H9 (cell line): ENCODE results near the gene FBXO17. TPM values are rescaled to one million over a fixed set of nuclear protein-coding genes. Genes with fewer than 3 reads are reported as not detected.

Source experiments
- DNase-seq: peaks from one replicate; pipeline ENCODE4 v3.0.0-alpha.2; 2017
- H2AFZ ChIP-seq: one replicate; pipeline ENCODE4 v1.6.1; 2013; ENCODE audit warnings: mild to moderate bottlenecking, low read length, control low read depth, moderate library complexity
- H2AK5ac ChIP-seq: 2 replicates; pipeline ENCODE4 v1.6.1; 2013; ENCODE audit warnings: low read length, control low read depth, mixed read lengths; ENCODE audit not compliant: insufficient read length
- H2BK120ac ChIP-seq: one replicate; pipeline ENCODE4 v1.6.1; 2013; ENCODE audit warnings: low read depth, mild to moderate bottlenecking, low read length, control low read depth, inconsistent platforms; ENCODE audit not compliant: poor library complexity, severe bottlenecking
- H2BK12ac ChIP-seq: 2 replicates; pipeline ENCODE4 v1.6.1; 2013; ENCODE audit warnings: low read length, control low read depth, mixed read lengths, low read depth; ENCODE audit not compliant: insufficient read length
- H2BK15ac ChIP-seq: 2 replicates; pipeline ENCODE4 v1.6.1; 2013; ENCODE audit warnings: low read depth, low read length, control low read depth
- H2BK20ac ChIP-seq: one replicate; pipeline ENCODE4 v1.6.1; 2013; ENCODE audit warnings: low read depth, mild to moderate bottlenecking, low read length, control low read depth, inconsistent platforms; ENCODE audit not compliant: poor library complexity, severe bottlenecking
- H2BK5ac ChIP-seq: 2 replicates; pipeline ENCODE4 v1.6.1; 2013; ENCODE audit warnings: low read length, control low read depth, mixed read lengths; ENCODE audit not compliant: insufficient read length
- H3K14ac ChIP-seq: 2 replicates; pipeline ENCODE4 v1.6.1; 2013; ENCODE audit warnings: low read length, control low read depth; ENCODE audit not compliant: insufficient read depth
- H3K18ac ChIP-seq: 2 replicates; pipeline ENCODE4 v1.6.1; 2013; ENCODE audit warnings: low read depth, mild to moderate bottlenecking, mixed read lengths, low read length, control low read depth; ENCODE audit not compliant: insufficient read length
- H3K23ac ChIP-seq: 2 replicates; pipeline ENCODE4 v1.6.1; 2013; ENCODE audit warnings: low read length, control low read depth, mixed read lengths, low read depth; ENCODE audit not compliant: insufficient read length
- H3K23me2 ChIP-seq: 2 replicates; pipeline ENCODE4 v1.6.1; 2013; ENCODE audit warnings: low read depth, mild to moderate bottlenecking, mixed read lengths, low read length, control low read depth; ENCODE audit not compliant: insufficient read length, poor library complexity, severe bottlenecking
- H3K27ac ChIP-seq: 2 replicates; pipeline ENCODE4 v1.5.1; 2013; ENCODE audit warnings: low read length, control low read depth, mixed read lengths, low read depth; ENCODE audit not compliant: insufficient read length
- H3K27me3 ChIP-seq: 2 replicates; pipeline ENCODE4 v1.6.1; 2013; ENCODE audit warnings: low read length, control low read depth, inconsistent platforms; ENCODE audit not compliant: insufficient read depth
- H3K4ac ChIP-seq: 2 replicates; pipeline ENCODE4 v1.6.1; 2013; ENCODE audit warnings: low read depth, mild to moderate bottlenecking, control low read depth, inconsistent platforms, low read length, moderate library complexity
- H3K4me1 ChIP-seq: 2 replicates; pipeline ENCODE4 v1.6.1; 2013; ENCODE audit warnings: low read length, control low read depth, inconsistent platforms; ENCODE audit not compliant: insufficient read depth
- H3K4me2 ChIP-seq: 2 replicates; pipeline ENCODE4 v1.6.1; 2013; ENCODE audit warnings: low read length, control low read depth, mixed read lengths; ENCODE audit not compliant: insufficient read length, insufficient read depth
- H3K56ac ChIP-seq: 2 replicates; pipeline ENCODE4 v1.6.1; 2013; ENCODE audit warnings: low read depth, mild to moderate bottlenecking, mixed read lengths, low read length, control low read depth; ENCODE audit not compliant: insufficient read length
- H3K79me1 ChIP-seq: 2 replicates; pipeline ENCODE4 v1.6.1; 2013; ENCODE audit warnings: low read depth, mild to moderate bottlenecking, moderate library complexity, low read length, control low read depth, inconsistent platforms; ENCODE audit not compliant: insufficient read depth, poor library complexity, severe bottlenecking
- H3K79me2 ChIP-seq: 2 replicates; pipeline ENCODE4 v1.6.1; 2013; ENCODE audit warnings: low read length, control low read depth, inconsistent platforms; ENCODE audit not compliant: insufficient read depth
- H3K9ac ChIP-seq: 2 replicates; pipeline ENCODE4 v1.6.1; 2013; ENCODE audit warnings: low read length, control low read depth, mixed read lengths; ENCODE audit not compliant: insufficient read length; ENCODE audit errors: extremely low read depth
- H3K9me3 ChIP-seq: one replicate; pipeline ENCODE4 v1.6.1; 2013; ENCODE audit warnings: low read depth, low read length, inconsistent platforms; ENCODE audit not compliant: control insufficient read depth
- H3T11ph ChIP-seq: one replicate; pipeline ENCODE4 v1.6.1; 2013; ENCODE audit warnings: mild to moderate bottlenecking, low read length, control low read depth, inconsistent platforms
- H4K20me1 ChIP-seq: one replicate; pipeline ENCODE4 v1.6.1; 2013; ENCODE audit not compliant: control insufficient read depth, insufficient read length, insufficient read depth
- H4K5ac ChIP-seq: 2 replicates; pipeline ENCODE4 v1.6.1; 2013; ENCODE audit warnings: low read depth, mild to moderate bottlenecking, mixed read lengths, low read length, control low read depth; ENCODE audit not compliant: insufficient read length
- H4K8ac ChIP-seq: replicated peaks from 2 replicates; pipeline ENCODE4 v1.6.1; 2013; ENCODE audit warnings: low read length, control low read depth, mixed read lengths, low read depth; ENCODE audit not compliant: insufficient read length
- H4K91ac ChIP-seq: 2 replicates; pipeline ENCODE4 v1.6.1; 2013; ENCODE audit warnings: low read depth, mild to moderate bottlenecking, moderate library complexity, mixed read lengths, low read length, control low read depth; ENCODE audit not compliant: insufficient read length
- H3K27ac Mint-ChIP-seq, 3 experiments: 2 replicates in 2 of 3; 3 replicates in 1 of 3; pipeline ENCODE4 v1.8.0; 2020 to 2021; ENCODE audit warnings: mixed read lengths in 3 of 3, mild to moderate bottlenecking in 1 of 3, moderate library complexity in 1 of 3
- H3K27me3 Mint-ChIP-seq: 2 replicates; pipeline ENCODE4 v1.8.0; 2021; ENCODE audit warnings: low read depth, mild to moderate bottlenecking, moderate library complexity, mixed read lengths
- H3K36me3 Mint-ChIP-seq, 3 experiments: 2 replicates in 2 of 3; 3 replicates in 1 of 3; pipeline ENCODE4 v1.8.0; 2020 to 2021; ENCODE audit warnings: low read depth in 3 of 3, mixed read lengths in 3 of 3; ENCODE audit not compliant: insufficient read depth in 1 of 3
- H3K4me1 Mint-ChIP-seq, 2 experiments: 2 replicates each; pipeline ENCODE4 v1.8.0; 2020; ENCODE audit warnings: mixed read lengths in 2 of 2
- H3K4me3 Mint-ChIP-seq, 2 experiments: 2 replicates in 1 of 2; 3 replicates in 1 of 2; pipeline ENCODE4 v1.8.0; 2020 to 2021; ENCODE audit warnings: mild to moderate bottlenecking in 2 of 2, mixed read lengths in 2 of 2, moderate library complexity in 1 of 2
- H3K9me3 Mint-ChIP-seq, 2 experiments: 2 replicates in 1 of 2; 3 replicates in 1 of 2; pipeline ENCODE4 v1.8.0; 2020; ENCODE audit warnings: mild to moderate bottlenecking in 2 of 2, mixed read lengths in 2 of 2, moderate library complexity in 1 of 2
- CTCF ChIP-seq: fragments of 200-600 bp; sonication (generic); conservative IDR thresholded peaks from 3 replicates; pipeline ENCODE4 v1.8.0; 2021; ENCODE audit warnings: antibody characterized with exemption, mild to moderate bottlenecking
- WGBS: extraction: QIAGEN DNeasy Blood & Tissue Kit; methylation state at CpG from one replicate; pipeline ENCODE4 v1.1.7; 2013; ENCODE audit warnings: missing lambda C conversion rate, low lambda C conversion rate, mixed read lengths; ENCODE audit not compliant: insufficient read length; ENCODE audit errors: extremely low coverage; 5-methylcytosine and 5-hydroxymethylcytosine counted together
- total RNA-seq: library from RNA; stranded (reverse); gene quantifications from 2 replicates; pipeline ENCODE4 v1.2.1, GENCODE V29; 2021

The FBXO17 gene
- total RNA-seq, 1 experiment from 2014 or later: 25.5 TPM

GRCh38 chr19:38977445-38978325, 2.1 kb upstream of the FBXO17 start:
- no peak overlapping the region for H3T11ph ChIP-seq
- H4K20me1 ChIP-seq: no peaks in the 10 kb centered on the region
- no peak overlapping the region for H3K56ac ChIP-seq
- H3K27ac Mint-ChIP-seq: no peak overlapping the region
- H3K4me3 Mint-ChIP-seq: no peak overlapping the region
- H3K18ac ChIP-seq: no peak overlapping the region
- no peak overlapping the region for H4K8ac ChIP-seq
- no peak overlapping the region for H3K9ac ChIP-seq
- H3K9me3 Mint-ChIP-seq: peaks cover 10 to 11% of the 10 kb centered on the region in 2 experiments
- H3K4me1 Mint-ChIP-seq: peaks cover 14 to 19% of the 10 kb centered on the region in 2 experiments
- WGBS: no CpG with 5 or more reads among the region's 15 CpGs
- no peak overlapping the region for H2BK20ac ChIP-seq
- peaks cover 8% of the 10 kb centered on the region for H3K27me3 Mint-ChIP-seq
- no peak overlapping the region for H3K4ac ChIP-seq
- no peak overlapping the region for H2BK120ac ChIP-seq
- H3K79me1 ChIP-seq: no peaks in the 10 kb centered on the region
- no peak overlapping the region for H2BK5ac ChIP-seq
- H4K5ac ChIP-seq: no peak overlapping the region
- no peak overlapping the region for H2BK15ac ChIP-seq
- no peak for DNase-seq
- no peak for TF ChIP-seq CTCF
- H2BK12ac ChIP-seq: no peak overlapping the region
- H2AFZ ChIP-seq: no peak overlapping the region
- H2AK5ac ChIP-seq: no peak overlapping the region
- H3K9me3 ChIP-seq: no peaks in the 10 kb centered on the region
- no peak overlapping the region for H3K27ac ChIP-seq
- H3K14ac ChIP-seq: no peak overlapping the region
- H4K91ac ChIP-seq: no peak overlapping the region
- H3K23me2 ChIP-seq: peaks cover 13% of the 10 kb centered on the region
- no peak overlapping the region for H3K23ac ChIP-seq
- no peak overlapping the region for H3K4me2 ChIP-seq
- no peaks in the 10 kb centered on the region for H3K79me2 ChIP-seq
- H3K36me3 Mint-ChIP-seq: peaks cover 8 to 10% (median 9%) of the 10 kb centered on the region in 3 experiments
- no peaks in the 10 kb centered on the region for H3K4me1 ChIP-seq
- H3K27me3 ChIP-seq: no peaks in the 10 kb centered on the region
